SH-SY5Y (cell line): ENCODE measurements around the gene RABGAP1L.

Experiments used
- GATA2 ChIP-seq: IDR thresholded peaks from 2 replicates; pipeline ENCODE4 v1.6.1; 2011; ENCODE audit warnings: mild to moderate bottlenecking, low read depth, low read length
- GATA3 ChIP-seq: IDR thresholded peaks from 2 replicates; pipeline ENCODE4 v1.6.1; 2011; ENCODE audit warnings: low read depth, mild to moderate bottlenecking, low read length, moderate library complexity

The RABGAP1L gene

DNA sequence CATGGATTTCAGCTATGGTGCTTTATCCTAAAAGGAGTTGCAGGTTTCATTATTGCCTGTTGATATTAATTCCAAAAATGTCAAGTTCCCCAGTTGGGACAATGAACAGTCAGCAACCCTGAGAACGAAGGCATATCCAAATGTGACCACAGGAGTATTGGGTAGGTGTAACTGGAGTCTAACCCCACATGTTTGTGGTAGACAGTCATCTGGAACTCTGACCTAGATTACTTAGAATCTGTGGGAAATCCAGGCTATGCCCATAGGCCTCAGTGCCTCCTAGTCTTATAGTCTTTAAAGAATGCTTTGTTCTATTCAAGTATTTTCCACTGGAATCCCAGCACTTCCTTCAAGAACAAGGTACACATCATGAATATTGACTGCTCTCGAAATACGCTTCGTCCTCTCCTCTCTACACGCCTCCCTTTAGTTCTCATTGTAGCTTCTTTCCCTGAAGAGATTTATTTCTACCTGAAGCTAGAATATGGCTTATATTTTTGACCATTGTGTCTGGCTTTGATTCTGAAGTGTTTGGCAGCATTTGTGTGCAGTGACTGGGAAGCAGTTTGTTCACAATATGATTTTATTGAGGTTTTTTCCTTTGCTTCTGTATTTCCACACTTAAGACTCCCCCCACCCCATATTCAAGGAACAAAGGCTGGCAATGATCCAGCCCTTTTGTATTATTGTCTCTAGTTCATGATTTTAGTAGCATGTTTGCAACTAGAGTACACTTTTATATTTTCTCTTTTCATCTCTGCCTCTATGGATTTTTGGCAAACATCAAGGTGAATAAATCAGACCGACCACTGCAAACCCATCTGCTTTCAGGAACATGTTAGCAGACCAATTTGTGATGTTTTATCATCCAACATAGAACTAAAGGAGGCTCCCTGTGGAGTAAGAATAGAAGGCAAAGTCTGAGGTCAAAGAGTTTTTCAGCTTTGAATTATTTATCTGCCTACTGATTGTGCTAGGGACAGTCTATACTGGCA is 467.0 kb downstream of the RABGAP1L start:
- TF ChIP-seq GATA2 (no peak), GATA3 (no peak)

DNA sequence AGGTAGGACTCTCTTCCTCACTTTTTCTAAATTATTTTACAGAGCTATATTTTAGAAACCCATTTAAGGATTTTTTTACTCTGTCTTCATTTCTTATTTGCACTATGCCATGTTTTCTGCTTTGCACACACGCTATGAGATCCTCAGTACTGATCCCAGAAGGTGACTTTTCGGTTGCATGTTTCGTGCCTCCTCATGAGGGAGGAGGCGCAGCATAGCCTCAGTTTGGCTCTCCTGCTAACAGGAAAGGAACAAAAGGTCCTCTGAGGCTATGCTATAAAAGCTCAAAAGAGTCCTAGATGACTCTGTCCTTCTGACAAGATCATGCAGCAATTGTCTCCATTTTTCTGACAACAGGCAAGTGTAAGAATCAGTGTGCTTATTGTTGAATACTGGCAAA is 478.2 kb downstream of the RABGAP1L start:
- TF ChIP-seq GATA2 (no peak), GATA3 (no peak)

DNA sequence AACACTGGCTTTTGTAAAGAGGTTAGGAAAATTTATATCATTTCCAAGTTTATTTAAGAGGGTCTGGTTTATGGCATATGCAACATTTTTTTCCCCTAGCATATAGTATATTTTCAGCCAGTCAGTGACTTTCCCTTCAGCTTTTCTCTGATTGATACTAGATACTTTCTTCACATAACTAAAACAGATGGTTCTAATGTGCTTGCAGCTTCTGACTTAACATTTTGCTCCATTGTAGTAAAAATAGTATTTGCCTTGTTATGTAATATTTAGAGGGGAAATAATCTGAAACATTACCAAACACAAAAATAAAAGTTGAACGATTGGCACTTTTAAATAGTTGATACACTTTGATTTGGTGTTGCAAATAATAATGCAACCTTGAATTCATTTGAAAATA is 480.1 kb downstream of the RABGAP1L start:
- TF ChIP-seq GATA2 (no peak), GATA3 (no peak)

DNA sequence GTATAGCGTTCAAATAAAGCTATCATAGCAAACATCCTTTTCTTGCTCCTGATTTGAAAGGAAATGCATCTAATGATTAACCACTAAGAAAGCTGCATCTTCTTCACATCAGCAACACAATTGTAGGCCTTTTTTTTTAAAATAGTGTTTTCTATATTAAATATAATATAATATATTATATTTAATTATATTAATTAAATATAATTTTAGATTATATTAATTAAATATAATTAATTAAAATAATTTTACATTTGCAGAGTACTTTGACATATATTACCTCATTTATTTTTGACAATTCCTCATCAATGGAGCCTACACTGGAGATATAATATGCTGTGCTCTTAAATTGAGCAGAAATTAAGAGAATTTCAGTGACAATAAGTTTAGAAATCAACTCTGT is 481.5 kb downstream of the RABGAP1L start:
- TF ChIP-seq GATA3 (no peak), GATA2 (no peak)

DNA sequence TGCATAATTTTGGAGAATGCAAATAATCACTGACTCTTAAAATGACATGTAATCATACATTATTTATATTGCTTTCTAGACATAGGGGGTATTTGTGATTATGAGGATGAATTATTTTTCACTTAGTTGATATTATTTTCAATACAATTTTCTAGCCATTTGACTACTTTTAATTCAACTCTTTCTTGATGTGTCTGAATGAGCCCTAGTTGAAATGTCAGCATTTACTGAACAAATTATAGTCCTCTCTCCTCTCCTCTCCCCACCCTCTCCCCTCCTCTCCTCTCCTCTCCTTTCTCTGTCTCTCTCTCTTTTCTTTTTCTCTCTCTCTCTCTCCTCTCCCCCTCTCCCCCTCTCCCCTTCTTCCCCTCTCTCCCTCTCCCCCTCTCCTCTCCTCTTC is 483.1 kb downstream of the RABGAP1L start:
- TF ChIP-seq GATA3, result no peak
- no peak for TF ChIP-seq GATA2

DNA sequence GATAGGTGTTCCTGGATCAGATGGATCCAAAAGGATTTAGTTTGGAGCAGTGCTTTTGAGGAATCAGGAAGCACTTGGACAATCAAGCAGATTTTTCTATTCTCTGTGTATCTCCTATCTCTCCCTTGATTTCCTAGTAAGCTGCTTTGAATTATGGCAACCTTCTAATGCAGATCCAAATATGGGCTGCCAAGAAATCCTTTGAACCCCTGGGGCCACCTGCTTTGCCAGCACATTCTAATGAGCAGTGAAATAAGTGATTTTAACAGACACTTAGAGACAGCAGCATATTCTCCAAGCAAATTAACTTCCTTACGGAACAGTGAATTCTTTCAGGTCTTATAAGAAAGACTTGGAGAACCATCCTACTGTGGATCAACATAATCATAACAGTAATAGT is 483.9 kb downstream of the RABGAP1L start:
- TF ChIP-seq GATA3 (no peak), GATA2 (no peak)

DNA sequence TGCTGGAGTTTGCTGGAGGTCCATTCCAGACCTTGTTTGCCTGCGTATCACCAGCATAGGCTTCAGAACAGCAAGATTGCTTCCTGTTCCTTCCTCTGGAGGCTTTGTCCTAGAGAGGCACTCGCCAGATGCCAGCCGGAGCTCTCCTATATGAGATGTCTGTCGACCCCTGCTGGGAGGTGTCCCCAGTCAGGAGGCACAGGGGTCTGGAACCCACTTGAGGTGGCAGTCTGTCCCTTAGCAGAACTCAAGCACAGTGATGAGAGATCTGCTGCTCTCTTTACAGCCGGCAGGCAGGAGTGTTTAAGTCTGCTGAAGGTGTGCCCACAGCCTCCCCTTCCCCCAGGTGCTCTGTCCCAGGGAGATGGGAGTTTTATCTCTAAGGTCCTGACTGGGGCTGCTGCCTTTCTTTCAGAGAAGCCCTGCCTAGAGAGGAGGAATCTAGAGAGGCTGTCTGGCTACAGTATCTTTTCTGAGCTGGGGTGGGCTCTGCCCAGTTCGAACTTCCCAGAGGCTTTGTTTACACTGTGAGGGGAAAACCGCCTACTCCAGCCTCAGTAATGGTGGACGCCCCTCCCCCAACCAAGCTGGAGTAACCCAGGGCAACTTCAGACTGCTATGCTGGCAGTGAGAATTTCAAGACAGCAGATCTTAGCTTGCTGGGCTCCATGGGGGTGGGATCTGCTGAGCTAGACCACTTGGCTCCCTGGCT is 493.4 kb downstream of the RABGAP1L start:
- no peak for TF ChIP-seq GATA3
- no peak for TF ChIP-seq GATA2

DNA sequence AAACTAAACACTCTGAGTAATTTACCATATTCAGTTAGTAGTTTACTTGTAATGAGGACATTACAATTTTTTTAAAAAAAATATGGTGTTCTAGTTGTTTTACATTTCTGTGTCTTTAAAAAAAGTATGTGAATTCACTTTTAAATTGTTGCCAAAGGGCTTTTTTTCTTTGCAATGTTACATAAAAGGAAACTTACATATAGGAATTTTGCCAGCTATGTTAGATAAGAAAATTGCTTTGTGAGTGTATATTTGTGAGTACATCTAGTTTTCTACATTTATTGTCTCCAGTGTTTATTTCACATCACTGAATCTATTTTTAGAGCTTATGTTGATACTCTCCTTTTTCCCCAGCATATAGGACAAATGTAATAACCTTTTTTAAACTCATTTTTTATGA is 495.2 kb downstream of the RABGAP1L start:
- no peak for TF ChIP-seq GATA2
- no peak for TF ChIP-seq GATA3

DNA sequence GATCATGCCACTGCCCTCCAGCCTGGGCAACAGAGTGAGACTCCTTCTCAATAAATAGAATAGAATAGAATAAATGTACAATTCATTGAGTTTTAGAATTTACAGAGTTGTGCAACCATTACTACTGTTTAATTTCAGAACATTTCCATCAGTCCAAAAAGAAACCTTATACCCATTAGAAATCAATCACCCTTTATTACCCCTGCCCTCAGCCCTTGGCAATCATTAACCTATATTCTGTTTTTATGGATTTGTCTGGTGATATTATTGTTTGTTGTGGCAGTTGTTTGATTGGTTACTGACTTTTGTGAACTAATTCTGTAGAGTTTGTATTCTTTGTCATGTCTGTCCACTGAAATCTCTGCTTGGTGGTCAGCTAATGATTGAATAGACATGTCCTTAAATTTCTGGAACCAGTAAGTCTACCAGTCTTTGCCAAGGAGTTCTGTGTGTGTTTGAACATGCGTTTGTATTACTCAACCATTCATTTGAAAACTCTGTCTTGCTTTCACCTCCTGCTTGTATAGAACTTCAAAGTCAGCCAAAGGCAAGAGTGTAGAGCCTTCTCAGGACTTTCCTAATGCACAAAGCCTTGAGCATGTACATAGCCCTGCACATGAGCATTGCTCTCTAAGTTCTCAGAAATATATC is 497.2 kb downstream of the RABGAP1L start:
- no peak for TF ChIP-seq GATA3
- no peak for TF ChIP-seq GATA2

DNA sequence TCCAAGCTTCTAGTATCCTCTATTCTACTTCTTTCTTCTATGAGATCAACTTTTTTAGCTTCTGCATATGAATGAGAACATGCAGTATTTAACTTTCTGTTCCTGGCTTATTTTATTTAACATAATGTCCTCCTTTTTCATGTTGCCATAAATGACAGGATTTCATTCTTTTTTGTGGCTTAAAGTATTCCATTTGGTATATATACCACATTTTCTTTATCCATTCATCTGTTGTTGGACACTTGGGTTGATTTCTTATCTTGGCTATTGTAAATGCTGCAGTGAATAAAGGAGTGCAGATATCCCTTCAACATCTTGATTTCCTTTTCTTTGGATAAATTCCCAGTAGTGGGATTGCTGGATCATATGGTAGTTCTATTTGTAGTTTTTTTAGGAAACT is 498.1 kb downstream of the RABGAP1L start:
- TF ChIP-seq GATA3, result no peak
- no peak for TF ChIP-seq GATA2

DNA sequence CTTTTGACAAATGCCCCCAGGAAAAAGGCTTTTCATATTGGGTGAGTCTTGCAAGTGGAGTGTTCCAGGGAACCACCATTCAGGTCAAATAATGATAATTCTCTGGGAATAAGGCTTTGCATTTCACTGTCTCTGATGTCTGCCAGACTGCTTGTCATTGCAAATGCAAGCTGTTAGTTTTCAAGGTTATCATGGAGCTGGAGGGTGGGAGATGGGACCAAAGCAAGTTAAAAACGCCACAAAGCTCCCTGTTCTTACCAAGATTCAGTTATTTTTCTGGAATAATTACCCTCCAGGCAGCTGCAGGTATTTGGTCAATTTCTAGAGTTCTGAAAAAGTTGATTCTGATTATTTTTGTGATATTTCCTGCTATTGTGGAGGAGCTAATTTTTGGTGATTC is 498.6 kb downstream of the RABGAP1L start:
- TF ChIP-seq GATA2 (no peak), GATA3 (no peak)

DNA sequence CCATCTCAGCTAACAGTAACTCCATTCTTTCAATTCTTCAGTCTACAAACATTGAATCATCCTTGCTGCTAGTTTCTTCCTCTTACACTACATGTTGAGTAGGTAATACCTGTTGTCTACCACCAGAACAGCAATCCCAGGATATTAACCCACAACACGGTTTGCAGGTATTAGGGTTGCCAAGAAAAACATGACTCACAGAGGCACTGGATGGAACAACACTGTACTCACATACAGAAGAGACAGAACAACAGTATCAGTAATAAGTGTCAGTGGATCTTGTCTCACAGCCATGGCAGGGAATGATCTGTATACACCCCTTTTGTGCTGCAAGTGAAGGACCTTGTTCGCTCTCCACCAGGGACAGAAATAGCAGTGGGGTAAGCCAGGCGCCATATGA is 500.5 kb downstream of the RABGAP1L start:
- TF ChIP-seq GATA3 (no peak), GATA2 (no peak)

DNA sequence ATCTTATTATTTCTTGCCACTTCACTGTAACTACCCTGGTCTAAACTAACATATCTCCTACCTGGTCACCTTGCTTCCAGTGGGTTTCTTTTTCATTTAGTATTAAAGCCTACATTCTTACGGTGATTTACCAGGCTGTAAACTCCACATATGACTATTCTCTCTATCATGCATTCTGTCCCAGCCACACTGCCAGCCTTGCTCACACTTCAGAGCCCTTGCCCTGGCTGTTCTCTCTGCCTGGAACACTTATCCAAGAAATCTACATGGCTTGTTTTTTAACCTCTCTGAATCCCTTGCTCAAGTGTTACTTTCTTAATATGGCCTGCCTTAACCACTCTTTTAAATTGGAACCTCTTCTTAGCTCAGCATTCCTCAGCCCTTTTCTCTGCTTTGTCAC is 501.2 kb downstream of the RABGAP1L start:
- TF ChIP-seq GATA2, result no peak

DNA sequence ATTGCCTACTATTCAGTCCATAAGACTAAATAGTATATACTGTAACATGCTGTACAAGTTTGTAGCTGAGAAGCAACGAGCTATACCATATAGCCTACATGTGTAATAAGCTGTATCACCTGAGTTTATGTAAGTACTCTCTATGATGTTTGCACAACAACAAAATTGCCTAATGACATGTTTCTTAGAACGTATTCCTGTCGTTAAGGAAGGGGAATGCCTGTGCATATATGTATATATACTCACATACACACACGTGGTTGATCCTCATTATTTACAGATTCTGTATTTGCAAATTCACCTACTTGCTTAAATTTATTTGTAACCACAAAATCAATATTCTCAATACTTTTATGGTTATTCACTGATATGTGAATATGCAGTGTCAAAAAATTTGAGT is 504.0 kb downstream of the RABGAP1L start:
- no peak for TF ChIP-seq GATA2
- TF ChIP-seq GATA3, result no peak

DNA sequence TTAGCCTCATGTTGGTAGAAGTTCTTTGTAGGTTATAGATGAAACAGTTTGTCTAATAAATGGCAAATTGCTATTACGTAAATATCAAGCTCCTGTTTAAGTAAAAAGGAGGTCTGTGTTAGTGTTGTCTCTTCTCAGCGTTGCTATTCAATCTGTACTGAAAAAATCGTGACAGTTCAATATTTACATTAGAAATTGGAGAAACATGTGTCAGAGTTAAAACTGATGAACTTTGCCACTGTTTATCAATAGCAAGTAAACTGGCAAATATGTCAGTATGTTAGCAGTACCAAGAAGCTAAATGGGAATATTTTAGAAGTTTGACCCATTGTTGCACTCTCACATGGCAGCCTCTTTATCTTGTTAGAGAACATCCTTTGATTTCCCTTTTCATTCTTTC is 506.9 kb downstream of the RABGAP1L start:
- TF ChIP-seq GATA3 (no peak), GATA2 (no peak)
